HG03139 (cell line): Measurements from ENCODE around the gene TMEM117.

Experiments used
- ATAC-seq: cut with Tn5 transposase; IDR thresholded peaks from one replicate; pipeline ENCODE4 v1.9.1; 2021; ENCODE audit not compliant: unreplicated experiment

TMEM117 gene

DNA sequence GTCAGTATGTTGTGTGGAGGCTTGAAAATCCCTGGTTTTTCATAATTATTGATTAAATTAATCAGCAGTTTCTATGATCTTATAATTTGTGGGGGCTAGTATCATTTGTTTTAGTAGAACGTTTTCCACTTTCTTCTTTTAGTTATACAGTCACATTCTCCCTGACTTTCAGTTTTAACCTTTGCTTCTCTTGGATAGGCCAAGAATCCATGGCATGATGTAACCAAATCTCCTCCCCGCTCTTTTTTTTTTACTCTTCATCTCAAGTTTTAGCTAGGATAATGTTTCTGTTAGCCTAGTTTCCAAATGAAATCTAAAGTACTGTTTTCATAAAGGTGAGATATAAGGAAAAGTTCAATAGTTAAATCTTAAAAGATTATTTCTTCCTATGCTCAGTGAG lies 106.5 kb downstream of the TMEM117 start:
- ATAC-seq: no peak

DNA sequence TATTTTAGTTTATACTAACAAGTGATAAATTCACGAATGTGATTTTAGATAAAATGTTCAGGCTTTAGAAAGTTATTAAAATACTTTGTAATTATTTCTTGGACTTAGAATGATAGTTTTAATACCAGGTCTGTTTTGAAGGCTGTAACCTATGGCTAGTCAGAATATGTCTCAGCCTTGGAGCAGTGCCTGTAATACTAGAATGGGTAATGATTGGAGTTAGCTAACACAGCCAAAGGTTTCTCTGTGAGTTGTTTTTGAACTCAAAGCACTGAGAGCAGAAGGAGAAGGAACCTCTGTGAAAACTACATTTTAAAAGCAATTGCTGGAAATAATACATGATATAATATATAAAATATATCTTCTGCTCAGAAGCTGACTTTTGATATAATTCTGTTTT lies 110.1 kb downstream of the TMEM117 start:
- no peak for ATAC-seq

DNA sequence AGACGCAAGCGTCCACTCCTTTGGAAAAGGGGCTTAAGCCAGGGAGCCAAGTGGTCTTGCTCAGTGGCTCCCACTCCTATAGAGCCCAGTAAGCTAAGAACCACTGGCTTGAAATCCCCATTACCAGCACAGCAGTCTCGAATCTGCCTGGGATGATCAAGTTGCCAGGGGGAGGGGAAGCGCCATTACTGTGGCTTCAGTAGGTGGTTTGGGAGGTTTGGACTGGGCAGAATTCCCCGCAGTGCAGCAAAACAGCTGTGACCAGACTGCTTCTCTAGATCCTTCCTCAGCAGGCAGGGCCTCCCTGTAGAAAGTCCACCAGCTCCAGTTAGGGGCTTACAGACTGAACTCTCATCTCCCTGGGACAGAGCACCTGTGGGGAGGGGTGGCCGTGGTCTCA lies 115.4 kb downstream of the TMEM117 start:
- ATAC-seq: no peak

DNA sequence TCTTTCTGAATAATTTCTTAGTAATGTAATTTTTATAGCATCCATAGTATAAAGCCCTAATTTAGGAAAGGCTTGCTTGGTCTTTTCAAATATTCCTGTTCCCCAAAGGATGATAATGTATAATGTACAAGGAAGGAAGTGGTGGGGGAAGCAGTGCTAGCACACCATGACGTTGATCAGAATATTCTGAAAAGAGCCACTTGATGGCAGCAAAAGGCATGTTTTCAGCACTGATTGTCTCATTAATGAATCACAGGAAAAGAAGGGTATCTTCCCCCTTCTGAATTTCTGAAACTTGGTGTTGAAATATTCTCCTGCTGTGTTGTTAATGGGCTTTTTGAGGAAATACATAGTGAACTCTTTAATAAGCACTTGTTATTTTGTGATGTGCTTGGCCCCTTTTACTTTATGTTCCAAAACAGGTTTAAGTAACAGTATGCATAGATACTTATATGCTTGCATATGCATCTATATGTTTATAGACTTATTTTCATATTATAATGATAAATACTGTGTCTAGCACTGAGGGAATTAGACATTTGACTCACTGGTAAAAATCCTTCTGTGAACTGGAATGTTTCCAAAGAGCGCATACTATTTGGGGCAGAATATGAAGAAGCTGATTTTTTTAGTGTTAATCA lies 122.0 kb downstream of the TMEM117 start:
- peak; percentile 99 for ATAC-seq

DNA sequence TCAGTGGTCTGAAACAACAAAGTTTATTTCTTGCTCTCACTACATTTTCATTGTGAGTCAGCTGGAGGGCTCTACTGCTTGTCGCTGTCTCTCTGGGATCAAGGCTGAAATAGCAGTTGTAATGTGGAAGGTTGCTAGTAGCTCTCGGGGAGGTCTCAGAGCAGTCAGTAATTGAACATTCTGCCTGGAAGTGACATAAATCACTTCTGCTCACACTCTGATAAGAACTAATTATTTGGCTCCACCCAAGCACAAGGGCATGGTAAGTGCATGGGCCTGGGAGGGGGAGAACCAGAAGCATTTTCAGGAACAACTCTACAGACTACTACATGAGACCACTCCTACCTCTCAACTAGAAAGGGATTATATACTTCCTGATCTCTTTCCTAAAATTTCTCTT lies 128.2 kb downstream of the TMEM117 start:
- no peak for ATAC-seq

DNA sequence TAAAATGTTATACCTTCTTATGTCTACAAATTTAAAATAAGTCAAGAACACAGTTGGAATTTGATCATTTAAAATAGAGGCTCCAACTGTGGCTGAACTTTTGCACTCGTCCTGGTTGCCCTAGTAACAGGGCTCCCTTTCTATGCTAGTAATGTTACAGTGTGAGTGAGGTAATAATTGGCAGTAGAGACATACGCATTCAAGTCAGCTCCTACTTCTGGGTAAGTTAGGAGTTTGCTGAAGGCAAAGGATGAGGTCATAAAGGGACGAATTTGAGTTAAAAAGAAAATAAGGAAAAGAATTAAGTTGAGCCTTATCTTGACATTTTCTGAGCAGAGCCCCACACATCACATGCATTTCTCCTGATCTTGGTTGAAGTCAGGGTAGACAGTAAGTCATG lies 129.1 kb downstream of the TMEM117 start:
- no peak for ATAC-seq

DNA sequence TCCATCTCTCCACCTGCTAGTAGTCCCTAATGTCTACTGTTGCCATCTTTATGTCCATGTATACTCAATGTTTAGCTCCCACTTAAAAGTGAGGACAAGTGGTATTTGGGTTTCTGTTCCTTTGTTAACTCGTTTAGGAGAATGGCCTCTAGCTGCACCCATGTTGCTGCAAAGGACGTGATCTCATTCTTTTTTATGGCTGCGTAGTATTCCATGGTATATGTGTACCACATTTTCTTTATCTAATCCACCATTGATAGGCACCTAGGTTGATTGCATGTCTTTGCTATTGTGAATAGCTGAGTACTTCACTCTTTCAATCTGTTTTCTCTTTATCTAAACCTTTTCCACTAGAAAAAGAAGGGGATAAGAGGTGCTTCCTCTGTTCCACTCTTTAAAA lies 130.0 kb downstream of the TMEM117 start:
- ATAC-seq: no peak

DNA sequence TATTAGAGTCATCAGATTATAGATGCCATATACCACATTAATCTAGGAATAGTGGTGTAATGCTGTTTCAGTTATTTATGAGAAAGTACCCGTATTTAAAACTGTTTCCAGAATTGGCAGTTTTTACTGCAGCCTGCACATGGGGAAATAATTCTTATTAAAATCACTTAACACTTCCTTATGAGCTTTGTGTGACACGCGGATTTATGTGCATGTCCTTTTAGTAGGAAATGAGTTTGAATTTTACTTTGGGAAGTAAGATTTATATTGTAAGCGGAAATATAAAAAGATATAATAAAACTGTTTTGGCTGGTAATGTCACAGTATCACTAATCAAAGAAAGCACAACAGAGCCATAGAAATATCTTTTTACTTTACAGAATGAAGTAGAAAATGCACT lies 132.9 kb downstream of the TMEM117 start:
- ATAC-seq: no peak

DNA sequence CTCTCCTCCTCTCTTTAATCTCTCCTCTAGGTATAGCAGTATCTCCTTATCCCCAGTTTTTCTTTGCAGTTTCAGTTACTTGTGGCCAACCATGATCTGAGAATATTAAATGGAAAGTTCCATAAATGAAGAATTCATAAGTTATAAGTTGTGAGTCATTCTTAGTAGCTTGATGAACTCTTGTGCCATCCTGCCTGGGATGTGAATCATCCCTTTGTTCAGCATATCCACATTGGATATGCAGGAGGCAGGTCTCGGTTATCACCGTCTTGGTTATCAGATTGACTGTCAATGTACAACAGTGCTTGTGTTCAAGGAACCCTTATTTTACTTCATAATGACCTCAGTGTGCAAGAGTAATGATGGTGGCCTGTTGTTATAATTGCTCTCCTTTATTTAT lies 134.0 kb downstream of the TMEM117 start:
- ATAC-seq: no peak

DNA sequence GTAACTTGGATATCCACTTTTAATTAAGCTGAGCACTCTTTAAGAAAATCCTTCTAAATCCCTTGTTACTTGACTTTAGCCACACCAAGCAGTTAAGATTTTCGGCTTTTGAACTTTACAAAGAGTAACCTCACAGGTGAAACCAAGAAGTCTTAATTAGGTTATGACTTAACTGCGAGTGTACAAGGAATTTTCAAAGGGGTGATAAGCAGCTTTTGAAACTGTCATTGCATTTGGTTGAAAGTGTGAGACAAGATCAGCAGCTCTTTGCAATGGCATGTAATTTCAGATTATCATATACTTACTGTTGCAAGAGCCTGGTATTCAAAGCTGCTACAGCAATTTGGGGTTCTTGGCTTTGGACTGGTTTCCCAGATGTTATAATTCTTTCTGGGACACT lies 137.5 kb downstream of the TMEM117 start:
- ATAC-seq: no peak

DNA sequence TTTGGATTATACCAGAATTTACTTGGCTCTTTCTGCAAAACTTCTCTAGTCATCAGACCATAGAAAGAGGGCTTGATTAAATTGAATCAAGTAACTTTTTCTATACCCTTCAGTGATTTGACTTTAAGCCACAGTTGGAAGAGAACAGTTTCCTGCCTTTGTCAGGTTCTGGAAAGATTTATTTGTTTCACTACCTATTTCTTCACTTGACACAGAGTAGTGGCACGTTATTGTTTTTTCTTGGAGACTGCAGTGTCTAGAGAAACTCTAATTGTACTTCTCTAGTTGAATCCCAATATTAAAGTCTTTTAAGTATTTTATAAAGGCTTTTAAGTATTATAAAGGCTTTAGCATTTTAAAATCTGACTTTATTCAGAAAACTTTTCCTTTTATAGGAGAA lies 138.1 kb downstream of the TMEM117 start:
- no peak for ATAC-seq

DNA sequence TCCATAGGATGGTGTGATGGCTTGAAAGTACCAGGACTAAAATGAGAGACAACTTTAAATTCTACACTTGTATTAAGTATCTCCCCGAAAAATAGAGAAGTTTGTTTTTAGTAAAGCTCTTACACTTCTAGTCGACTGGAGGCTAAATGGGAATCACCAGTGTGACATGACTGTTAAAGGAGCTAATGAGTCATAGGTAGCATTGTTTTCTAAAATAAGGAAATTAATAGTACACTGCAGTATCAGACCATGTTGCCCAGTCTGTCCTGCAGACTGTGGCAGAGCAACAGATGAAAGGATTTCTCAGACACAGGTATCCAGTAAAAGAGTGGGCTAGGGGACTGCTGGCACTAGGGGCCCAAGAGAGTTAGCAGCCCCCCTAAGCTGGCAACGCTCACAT lies 140.1 kb downstream of the TMEM117 start:
- ATAC-seq: no peak

DNA sequence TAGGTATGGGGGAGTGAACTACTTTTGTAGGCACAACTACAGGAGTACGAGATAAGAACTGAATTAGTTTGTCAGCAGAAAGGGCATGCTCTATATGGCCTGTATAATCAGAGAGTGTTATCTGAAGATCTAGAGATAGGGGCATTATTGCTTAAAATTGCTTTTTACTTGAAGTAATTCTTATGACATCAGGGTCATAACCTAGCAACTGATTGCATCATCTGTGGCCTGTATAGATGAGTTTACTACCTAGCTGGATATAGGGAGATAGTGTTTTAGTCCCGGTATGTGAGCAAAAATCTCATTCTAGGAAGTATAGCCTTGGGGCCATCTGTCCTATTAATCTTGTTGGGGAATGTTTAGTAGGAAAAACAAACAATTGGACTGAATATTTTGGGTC lies 142.7 kb downstream of the TMEM117 start:
- ATAC-seq: no peak

DNA sequence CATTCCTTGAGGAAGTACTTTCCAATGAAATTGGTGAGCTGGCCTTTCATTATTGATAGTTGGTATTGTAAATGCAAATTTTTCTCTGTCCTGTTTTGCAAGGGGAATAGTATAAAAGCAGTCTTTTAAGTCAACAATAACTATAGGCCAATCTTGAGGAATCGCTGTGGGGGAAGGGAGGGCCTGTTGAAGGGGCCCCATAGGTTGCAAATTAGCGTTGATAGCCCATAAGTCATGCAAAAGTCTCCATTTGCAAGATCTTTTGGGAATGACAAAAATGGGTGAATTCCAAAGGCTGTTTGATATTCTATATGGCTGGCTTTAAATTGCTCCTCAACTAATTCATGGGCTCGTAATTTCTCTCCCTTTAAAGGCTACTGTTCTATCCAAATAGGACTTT lies 143.6 kb downstream of the TMEM117 start:
- no peak for ATAC-seq

DNA sequence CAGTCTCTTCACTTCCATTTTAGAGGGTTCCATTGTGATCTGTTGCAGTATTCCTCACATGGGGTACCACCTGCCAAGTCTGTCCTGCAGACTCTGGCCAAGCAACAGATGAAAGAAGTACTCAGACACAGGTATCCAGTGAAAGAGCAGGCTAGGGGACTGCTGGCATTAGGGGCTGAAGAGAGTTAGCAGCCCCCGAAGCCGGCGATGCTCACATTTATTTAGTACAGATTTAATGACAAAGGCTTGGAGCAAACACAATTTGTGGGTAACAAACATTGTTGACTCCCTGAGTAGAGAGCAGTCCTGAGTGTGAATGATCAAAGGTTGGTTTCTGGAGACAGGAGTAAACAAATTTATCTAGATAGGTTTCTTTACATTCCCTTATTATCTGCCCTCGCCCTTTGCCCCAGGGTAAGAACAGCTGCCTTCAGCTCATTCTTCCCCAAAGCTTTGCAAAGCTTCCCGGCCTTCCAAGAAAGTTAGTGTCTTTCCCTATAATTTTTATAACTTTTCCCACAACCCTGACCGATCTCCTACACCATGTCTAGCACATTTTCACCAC lies 144.8 kb downstream of the TMEM117 start:
- ATAC-seq: no peak

DNA sequence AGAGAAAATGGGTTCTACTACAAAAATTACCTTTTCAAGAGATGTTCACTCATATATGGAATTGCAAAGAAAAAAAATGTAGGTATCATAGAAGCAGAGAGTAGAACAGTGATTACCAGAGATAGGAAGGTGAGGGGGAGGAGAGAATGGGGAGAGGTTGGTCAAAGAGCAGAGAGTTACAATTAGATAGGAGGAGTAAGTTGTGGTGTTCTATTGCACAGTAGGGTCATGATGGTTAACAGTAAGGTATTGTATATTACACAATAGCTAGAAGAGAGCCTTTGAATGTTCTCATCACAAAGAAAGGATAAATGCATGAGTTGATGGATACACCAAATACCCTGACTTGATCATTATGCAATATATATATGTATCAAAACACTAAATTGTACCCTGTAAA lies 145.8 kb downstream of the TMEM117 start:
- no peak for ATAC-seq

DNA sequence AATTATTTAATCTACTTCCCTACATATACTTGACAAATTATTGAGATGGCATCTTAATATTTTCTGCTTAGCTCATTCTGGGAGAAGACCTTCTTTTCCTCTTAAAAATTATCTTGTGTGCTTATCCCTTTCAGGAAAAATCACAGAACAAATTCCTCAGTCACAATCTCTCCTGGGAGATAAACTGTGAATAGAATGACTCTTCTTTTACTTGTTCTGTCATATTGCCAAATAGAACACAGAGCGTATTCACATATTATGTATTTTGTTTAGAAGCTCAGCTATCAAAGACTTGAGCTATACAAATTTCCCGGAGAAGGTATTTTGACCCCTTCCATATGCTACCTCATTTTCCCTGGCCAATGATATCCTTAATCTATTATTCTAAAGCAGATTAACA lies 146.7 kb downstream of the TMEM117 start:
- ATAC-seq: no peak

DNA sequence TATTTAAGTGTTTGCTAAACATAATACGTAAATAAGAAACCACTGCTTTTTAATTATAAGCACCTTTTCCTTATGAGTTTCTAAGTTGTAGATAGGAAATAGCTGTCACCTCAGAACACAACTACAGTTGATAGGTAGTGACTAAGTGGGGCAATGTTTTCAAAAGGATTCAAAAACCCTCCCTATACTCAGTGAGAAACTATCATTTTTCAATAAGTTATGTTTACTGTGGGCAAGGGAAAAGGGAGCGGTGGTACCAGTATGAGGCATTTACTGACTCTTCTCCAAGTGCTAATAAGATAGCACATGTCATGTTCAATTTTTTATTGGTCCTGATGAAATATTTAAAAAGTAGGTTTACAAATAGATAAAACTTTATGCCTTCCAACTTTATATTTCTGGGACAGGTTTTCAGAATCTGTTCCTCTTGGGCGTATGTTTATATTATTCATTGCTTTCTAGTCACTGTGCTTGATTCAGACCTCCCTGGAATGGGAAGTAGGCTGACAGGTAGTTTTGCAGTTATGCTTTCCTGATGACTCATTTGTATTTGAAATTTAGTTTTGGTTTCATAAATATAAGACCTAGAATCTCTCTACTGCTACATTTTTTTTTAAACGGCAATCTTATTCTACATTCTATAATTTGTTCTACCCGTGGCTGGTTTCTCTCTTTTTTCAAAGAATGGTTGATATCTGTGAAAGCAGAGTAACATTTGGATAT lies 153.1 kb downstream of the TMEM117 start:
- ATAC-seq: peak; percentile 90

DNA sequence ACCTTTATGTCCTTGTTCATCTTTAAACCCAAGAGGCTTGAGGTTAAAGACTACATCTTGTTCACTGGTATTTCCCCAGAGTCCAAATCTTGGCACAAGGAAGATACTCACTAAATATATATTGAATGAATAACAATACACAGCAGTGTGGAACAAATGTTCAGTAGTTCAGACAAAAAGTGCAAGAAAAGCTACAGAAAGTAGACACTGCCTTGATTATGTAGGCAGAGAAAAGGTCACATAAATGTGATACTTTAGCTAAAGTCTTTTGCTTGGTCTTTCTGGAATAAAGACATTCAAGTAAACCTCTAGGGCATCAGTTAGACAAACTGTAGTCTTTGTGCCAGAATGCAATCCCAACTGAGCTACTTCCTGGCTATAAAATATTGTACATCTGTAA lies 157.0 kb downstream of the TMEM117 start:
- ATAC-seq: no peak

DNA sequence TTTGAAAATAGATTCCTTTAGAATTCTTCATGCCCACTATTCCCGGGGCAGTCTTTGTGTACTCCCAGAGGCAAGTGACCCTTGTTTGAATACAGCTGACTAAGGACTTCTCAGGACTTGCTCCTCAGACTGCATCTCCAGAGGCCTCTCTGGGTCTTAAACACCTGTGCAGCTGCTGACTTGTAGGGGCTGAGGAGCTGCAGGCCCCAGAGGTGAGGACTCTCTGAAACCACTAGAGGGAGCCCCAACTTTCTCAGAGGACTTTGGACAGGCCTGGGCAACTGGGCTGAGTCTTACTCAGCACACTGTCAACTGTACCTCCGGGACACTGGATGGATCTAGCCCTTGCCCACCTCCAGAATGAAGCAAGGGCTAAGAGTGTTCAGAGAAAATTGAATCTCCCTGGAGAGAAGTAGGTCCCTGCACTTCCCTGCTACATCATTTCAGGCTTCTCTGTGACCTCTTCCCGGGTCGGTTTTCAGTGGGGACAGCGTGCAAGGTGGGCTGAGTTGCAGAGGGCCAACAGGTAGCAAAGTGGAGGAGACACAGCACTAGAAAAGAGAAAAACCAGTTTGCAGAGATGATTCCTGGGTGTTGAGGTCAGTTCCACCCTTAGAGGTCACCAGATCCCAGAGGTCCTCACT lies 164.6 kb downstream of the TMEM117 start:
- ATAC-seq: peak; percentile 98

DNA sequence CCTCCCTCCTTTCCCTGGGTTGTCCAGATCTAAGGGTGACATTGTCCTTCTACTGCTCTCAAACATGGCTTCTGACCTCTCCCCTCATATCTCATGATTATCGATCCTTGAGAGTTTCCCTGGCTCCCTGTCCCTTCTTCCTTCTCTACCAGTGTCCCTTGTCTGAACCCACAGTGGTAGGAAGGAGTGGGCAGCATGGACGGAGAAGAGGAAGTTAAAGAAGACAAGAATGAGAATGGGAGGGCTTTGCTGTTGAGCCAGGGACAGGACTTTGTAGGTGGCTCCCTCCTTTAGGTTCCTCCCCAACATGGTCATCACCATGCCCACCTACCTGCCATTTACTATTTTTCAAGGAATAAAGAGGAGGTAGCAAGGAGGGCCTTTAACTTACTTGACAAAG lies 166.7 kb downstream of the TMEM117 start:
- ATAC-seq: no peak

DNA sequence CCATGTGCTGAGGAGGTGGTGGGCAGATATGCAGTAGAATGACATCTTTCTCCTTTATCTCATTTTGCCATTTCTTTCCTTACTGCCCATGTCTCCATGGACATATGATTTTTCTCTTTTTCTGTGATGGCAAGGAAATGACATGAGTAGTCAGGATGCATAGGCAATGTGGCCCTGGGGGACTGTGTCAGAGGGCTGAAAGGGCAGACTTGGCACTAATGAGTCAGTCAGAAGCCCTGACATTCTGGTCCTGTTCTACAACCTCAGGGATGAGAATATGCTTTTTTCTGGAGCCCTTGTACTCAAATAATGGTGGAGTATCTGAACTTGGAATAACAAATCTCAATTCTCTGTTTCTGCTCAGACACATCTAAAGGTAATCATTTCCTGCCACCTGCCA lies 167.8 kb downstream of the TMEM117 start:
- no peak for ATAC-seq
